T-helper 2 cell treated with Interferon-gamma antibody and Interleukin-4, amounts not matched to agents 5 μg/mL and 100 μg/mL, for 36 hours (primary cell): ENCODE measurements around the gene RAB10.
A peak's percentile ranks its signal among the peaks of the same experiment; 100 is the strongest.
"Not testable (repeated sequence)": the region's sequence is repeated elsewhere in the genome, so short reads cannot be mapped to it uniquely, and the experiment has no call there.

Source experiments
- DNase-seq: peaks from one replicate; pipeline ENCODE4 v3.0.0; 2021; ENCODE audit warnings: low spot score
- H3K27ac Mint-ChIP-seq: one replicate; pipeline ENCODE4 v1.8.0; 2021; ENCODE audit warnings: mild to moderate bottlenecking, mixed read lengths
- H3K27me3 Mint-ChIP-seq: one replicate; pipeline ENCODE4 v1.8.0; 2021; ENCODE audit warnings: low read depth, mixed read lengths
- H3K36me3 Mint-ChIP-seq: one replicate; pipeline ENCODE4 v1.8.0; 2021; ENCODE audit warnings: low read depth, mixed read lengths
- H3K4me1 Mint-ChIP-seq: one replicate; pipeline ENCODE4 v1.8.0; 2021; ENCODE audit warnings: low read depth, mixed read lengths
- H3K4me3 Mint-ChIP-seq: one replicate; pipeline ENCODE4 v1.8.0; 2022; ENCODE audit warnings: mild to moderate bottlenecking, moderate library complexity, mixed read lengths
- H3K9me3 Mint-ChIP-seq: one replicate; pipeline ENCODE4 v1.8.0; 2021; ENCODE audit warnings: mixed read lengths

Gene RAB10

DNA sequence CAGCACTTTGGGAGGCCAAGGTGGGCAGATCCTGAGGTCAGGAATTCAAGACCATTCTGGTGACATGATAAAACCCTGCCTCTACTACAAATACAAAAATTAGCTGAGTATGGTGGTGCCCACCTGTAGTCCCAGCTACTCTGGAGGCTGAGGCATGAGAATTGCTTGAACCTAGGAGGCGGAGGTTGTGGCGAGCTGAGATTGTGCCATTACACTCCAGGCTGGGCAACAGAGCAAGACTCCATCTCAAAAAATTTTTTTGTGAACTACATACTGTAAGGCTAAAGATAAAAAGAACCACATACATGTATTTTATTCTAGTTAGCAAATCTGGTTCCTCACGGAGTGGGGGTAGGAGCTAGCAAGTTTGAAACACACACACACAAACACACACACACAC, 45.1 kb downstream of the RAB10 start:
- DNase-seq, result no peak
- Mint-ChIP-seq H3K27me3 (no peaks in the 10 kb centered on the region), H3K36me3 (peaks cover 43% of the 10 kb centered on the region), H3K4me1 (peaks cover 12% of the 10 kb centered on the region), H3K4me3 (no peak overlapping the region), H3K27ac (no peak overlapping the region), H3K9me3 (peaks cover 33% of the 10 kb centered on the region)

DNA sequence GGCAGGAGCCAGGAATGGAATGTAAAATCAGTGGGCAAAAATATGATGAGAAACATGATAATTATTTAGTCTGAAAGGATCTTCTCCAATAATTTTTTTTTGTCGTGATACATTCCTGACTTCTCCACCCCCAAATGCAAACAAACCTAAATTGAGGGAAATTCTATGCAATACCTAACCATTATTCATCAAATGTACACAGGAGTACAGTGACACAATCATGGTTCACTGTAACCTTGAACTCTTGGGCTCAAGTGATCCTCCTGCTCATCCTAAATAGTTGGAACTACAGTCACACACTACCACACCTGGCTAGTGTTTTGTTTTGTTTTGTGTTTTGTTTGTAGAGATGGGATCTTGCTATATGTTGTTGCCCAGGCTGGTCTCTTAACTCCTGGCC, 46.5 kb downstream of the RAB10 start:
- DNase-seq, result no peak
- Mint-ChIP-seq H3K4me1 (peaks cover 8% of the 10 kb centered on the region), H3K36me3 (peaks cover 48% of the 10 kb centered on the region), H3K27me3 (no peaks in the 10 kb centered on the region), H3K4me3 (no peak overlapping the region), H3K9me3 (peaks cover 37% of the 10 kb centered on the region), H3K27ac (no peak overlapping the region)

DNA sequence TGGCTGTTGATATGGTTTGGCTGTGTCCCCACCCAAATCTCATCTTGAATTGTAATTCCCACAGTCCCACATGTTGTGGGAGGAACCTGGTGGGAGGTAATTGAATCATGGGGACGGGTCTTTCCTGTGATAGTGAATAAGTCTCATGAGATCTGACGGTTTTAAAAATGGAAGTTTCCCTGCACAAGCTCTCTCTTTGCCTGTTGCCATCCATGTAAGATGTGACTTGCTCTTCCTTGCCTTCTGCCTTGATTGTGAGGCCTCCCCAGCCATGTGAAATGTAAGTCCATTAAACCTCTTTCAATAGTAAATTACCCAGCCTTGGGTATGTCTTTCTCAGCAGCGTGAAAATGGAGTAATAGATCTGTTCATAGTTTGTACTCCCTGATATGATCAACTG, 47.0 kb downstream of the RAB10 start:
- not testable (repeated sequence) for H3K4me1 Mint-ChIP-seq, H3K27ac Mint-ChIP-seq, H3K4me3 Mint-ChIP-seq, DNase-seq, H3K27me3 Mint-ChIP-seq
- H3K36me3 Mint-ChIP-seq, result peaks cover 50% of the 10 kb centered on the region
- peaks cover 37% of the 10 kb centered on the region for H3K9me3 Mint-ChIP-seq

DNA sequence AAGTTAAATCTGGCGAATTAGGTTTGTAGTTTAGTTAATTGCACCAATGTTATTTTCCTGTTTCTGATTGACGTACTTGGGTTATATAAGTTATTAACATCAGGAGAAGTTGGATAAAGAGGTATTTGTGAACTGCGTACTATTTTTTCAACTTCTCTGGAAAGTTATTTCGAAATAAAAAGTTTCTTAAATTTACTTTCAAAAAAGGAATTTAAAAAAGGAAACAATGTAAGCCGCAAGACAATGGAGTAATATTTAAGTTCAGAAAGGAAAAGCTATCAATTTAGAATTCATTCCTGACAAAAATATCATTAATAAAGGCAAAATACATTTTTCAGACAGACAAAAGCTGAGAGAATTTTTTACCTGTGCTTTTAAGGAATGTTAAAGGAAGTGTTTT, 47.7 kb downstream of the RAB10 start:
- Mint-ChIP-seq H3K9me3 (peaks cover 37% of the 10 kb centered on the region), H3K27me3 (no peaks in the 10 kb centered on the region), H3K36me3 (peaks cover 54% of the 10 kb centered on the region), H3K4me3 (no peak overlapping the region), H3K4me1 (peaks cover 12% of the 10 kb centered on the region), H3K27ac (no peak overlapping the region)
- no peak for DNase-seq

DNA sequence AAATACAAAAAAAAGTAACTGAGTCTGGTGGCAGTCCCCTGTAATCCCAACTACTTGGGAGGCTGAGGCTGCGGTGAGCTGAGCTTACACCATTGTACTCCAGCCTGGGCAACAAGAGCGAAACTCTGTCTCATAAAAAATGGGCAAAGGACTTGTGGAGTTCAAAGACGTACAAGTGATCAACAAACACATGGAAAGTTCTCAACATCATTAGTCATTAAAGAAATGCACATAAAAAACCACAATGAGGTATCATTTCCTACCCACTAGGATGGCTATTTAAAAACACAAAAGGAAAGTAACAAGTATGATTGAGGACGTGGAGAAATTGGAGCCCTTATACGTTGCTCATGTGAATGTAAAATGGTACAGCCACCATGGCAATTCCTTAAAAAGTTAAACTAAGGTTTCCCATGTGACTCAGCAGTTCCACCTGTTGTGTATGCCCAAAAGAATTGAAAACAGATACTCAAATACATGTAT, 52.3 kb downstream of the RAB10 start:
- no peaks in the 10 kb centered on the region for H3K27me3 Mint-ChIP-seq
- H3K4me1 Mint-ChIP-seq, result peaks cover 28% of the 10 kb centered on the region
- H3K9me3 Mint-ChIP-seq, result peaks cover 14% of the 10 kb centered on the region
- peaks cover 31% of the 10 kb centered on the region for H3K36me3 Mint-ChIP-seq
- peak overlapping the region; percentile 77 for H3K27ac Mint-ChIP-seq
- no peak overlapping the region for H3K4me3 Mint-ChIP-seq
- no peak for DNase-seq

DNA sequence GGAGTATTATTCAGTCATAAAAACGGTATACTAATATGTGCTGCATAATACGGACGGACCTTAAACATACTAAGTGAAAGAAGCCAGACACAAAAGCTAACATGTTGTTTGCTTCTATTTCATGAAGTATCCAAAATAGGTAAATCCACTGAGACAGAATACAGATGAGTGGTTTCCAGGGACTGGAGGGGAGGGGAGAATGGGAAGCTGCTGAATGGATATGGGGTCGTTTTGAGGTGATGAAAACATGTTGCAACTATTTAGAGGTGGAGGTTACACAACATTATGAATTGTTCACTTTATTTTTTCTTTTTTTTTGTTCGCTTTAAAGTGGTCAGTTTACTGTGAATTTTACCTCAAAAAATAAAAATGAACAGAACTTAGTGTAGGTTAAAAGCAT, 52.9 kb downstream of the RAB10 start:
- peaks cover 31% of the 10 kb centered on the region for H3K36me3 Mint-ChIP-seq
- H3K4me1 Mint-ChIP-seq, result peaks cover 32% of the 10 kb centered on the region
- H3K4me3 Mint-ChIP-seq, result no peak overlapping the region
- peaks cover 9% of the 10 kb centered on the region for H3K9me3 Mint-ChIP-seq
- DNase-seq, result no peak
- no peaks in the 10 kb centered on the region for H3K27me3 Mint-ChIP-seq
- peak overlapping the region; percentile 77 for H3K27ac Mint-ChIP-seq

DNA sequence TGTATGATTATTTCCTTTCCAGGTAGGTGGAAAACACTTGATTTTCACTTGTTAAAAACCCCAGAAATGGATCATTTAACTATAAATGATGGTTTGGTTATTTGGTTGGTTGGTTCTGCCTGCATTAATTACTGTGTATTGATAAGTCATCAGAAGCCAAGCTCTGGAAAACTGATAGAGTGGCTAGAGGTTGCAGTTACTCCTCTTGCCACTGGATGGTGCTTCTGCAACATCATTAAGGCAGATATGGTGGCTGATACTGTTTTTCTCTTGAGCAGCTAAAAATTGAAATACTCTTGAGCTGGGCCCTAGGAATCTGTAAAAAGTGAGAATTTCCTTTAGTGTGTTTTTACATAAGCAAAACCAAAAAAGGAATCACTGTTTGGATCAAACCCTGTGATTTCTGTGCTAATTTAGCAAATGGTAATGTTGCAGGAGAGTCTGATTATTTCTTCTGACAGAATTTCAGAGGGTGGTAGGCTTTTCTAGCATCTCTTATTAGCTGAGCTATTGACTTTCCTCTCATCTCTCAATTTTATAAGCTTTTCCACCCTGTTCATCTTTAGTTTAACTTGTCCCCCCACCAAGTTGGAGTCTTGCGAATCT, 54.3 kb downstream of the RAB10 start:
- no peak for DNase-seq
- no peak overlapping the region for H3K27ac Mint-ChIP-seq
- H3K4me3 Mint-ChIP-seq, result no peak overlapping the region
- H3K36me3 Mint-ChIP-seq, result peaks cover 25% of the 10 kb centered on the region
- peaks cover 38% of the 10 kb centered on the region for H3K4me1 Mint-ChIP-seq
- H3K27me3 Mint-ChIP-seq, result no peaks in the 10 kb centered on the region
- peaks cover 5% of the 10 kb centered on the region for H3K9me3 Mint-ChIP-seq

DNA sequence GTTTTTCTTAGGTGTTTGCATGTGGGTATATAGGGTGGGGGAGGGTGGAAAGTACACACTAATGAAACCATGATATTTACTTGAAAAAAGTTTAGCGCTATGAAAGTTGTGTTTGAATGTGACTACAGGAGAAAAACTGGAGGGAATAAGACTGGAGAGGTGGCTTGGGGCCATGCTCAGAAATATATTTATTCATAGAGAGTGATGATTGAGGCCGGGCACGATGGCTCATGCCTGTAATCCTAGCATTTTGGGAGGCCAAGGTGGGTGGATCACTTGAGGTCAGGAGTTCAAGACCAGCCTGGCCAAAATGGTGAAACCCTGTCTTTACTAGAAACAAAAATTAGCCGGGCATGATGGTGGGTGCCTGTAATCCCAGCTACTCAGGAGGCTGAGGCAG, 55.0 kb downstream of the RAB10 start:
- H3K4me1 Mint-ChIP-seq, result peaks cover 38% of the 10 kb centered on the region
- peaks cover 27% of the 10 kb centered on the region for H3K36me3 Mint-ChIP-seq
- not testable (repeated sequence) for H3K4me3 Mint-ChIP-seq, DNase-seq, H3K9me3 Mint-ChIP-seq, H3K27me3 Mint-ChIP-seq, H3K27ac Mint-ChIP-seq

DNA sequence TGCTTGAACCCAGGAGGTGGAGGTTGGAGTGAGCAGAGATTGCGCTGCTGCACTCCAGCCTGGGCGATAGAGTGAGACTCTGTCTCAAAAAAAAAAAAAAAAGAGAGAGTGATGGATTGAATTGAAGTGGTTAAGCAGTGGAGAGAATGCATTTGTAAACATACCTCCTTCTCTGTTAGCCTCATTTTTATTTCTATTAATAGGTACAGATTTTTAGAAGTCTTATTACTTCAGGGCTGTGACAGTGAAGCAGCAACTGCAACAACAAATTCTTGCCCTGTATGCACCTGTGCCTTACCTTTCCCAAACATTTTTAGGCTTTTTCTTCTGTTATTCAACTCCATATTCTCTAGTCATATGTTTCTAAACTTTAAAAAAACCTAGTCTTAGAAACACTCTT, 55.5 kb downstream of the RAB10 start:
- no peak overlapping the region for H3K4me3 Mint-ChIP-seq
- no peaks in the 10 kb centered on the region for H3K9me3 Mint-ChIP-seq
- H3K4me1 Mint-ChIP-seq, result peaks cover 38% of the 10 kb centered on the region
- DNase-seq, result no peak
- no peaks in the 10 kb centered on the region for H3K27me3 Mint-ChIP-seq
- peaks cover 25% of the 10 kb centered on the region for H3K36me3 Mint-ChIP-seq
- no peak overlapping the region for H3K27ac Mint-ChIP-seq

DNA sequence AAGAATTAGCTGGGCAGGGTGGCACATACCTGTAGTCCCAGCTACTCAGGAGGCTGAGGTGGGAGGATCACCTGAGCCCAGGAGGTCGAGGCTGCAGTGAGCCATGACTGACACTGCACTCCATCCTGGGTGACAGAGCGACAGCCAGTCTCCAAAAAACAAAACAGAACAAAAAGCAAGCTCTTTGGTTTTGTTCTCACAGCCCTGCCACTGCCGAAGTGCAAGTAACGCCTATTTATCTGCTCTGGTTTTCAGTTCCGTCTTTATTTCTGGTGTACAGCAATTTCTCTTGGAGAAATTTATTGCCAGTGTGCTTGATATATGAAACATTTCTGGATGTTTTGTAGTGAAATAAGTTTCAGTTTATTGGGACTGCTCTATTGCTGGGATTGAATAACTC, 61.9 kb downstream of the RAB10 start:
- H3K4me3 Mint-ChIP-seq, result no peak overlapping the region
- H3K4me1 Mint-ChIP-seq, result peaks cover 22% of the 10 kb centered on the region
- no peak overlapping the region for H3K27ac Mint-ChIP-seq
- no peak for DNase-seq
- H3K36me3 Mint-ChIP-seq, result peaks cover 33% of the 10 kb centered on the region
- H3K9me3 Mint-ChIP-seq, result no peaks in the 10 kb centered on the region
- H3K27me3 Mint-ChIP-seq, result no peaks in the 10 kb centered on the region

DNA sequence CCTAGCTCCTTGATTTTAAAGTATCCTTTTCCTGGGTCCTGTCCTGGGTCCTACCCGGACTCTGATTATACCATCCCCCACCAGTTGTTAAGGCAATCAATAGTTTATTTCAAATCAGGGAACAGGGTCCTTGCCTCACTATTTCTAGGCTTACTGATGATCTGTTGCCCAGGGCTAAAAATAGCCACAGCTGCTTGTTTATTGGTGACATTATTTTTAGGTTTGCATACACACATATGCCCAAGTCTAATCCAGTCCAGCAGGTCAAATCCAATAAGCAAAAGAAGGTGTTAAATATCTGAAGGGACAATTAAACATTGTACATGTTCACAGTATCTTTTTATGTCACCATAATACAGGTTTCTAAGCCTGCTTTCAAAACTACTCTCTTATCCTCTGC, 66.0 kb downstream of the RAB10 start:
- Mint-ChIP-seq H3K4me1 (peaks cover 10% of the 10 kb centered on the region), H3K4me3 (no peak overlapping the region), H3K27me3 (no peaks in the 10 kb centered on the region), H3K9me3 (peaks cover 4% of the 10 kb centered on the region), H3K27ac (no peak overlapping the region), H3K36me3 (peaks cover 48% of the 10 kb centered on the region)
- no peak for DNase-seq

DNA sequence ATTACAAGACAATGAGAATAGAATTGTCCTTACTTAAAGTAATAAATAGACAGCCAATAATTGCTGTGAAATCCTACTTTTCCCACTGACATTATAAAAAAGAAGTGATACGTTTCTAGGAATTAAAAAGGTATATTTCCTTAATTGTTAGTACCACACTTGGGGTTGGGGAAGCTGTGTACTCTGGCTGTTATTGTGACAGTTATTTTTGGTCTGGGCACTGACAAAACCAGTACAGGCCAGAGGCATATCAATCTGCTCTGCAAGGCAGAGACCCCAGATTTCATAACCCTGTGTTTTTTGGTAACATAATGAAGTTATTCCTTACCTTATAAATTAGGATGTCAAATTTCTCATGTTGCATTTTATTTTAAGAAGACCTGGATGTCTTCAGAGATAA, 66.5 kb downstream of the RAB10 start:
- peaks cover 10% of the 10 kb centered on the region for H3K4me1 Mint-ChIP-seq

DNA sequence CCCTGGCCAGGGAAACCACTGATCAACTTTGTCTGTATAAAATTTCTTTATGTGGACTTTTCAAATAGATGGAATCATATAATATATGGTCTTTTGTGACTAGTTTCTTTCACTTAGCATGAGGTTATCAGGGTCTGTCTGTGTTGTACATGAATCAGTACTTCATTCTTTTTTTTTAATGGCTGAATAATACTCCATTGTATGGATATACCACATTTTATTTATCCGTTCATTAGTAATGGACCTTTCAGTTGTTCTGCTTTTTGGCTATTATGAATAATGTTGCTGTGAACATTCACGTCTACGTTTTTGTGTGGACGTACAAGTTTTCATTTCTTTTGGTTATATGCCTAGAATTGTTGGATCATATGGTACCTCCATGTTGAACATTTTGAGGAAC, 69.9 kb downstream of the RAB10 start:
- Mint-ChIP-seq H3K27ac (no peak overlapping the region), H3K9me3 (peaks cover 4% of the 10 kb centered on the region), H3K4me3 (no peak overlapping the region), H3K27me3 (no peaks in the 10 kb centered on the region), H3K4me1 (peaks cover 13% of the 10 kb centered on the region), H3K36me3 (peaks cover 45% of the 10 kb centered on the region)
- DNase-seq, result no peak

More for the DNA sequence above, 66.5 kb downstream of the RAB10 start:
- Mint-ChIP-seq H3K27me3 (no peaks in the 10 kb centered on the region), H3K27ac (no peak overlapping the region), H3K36me3 (peaks cover 52% of the 10 kb centered on the region), H3K4me3 (no peak overlapping the region), H3K9me3 (peaks cover 4% of the 10 kb centered on the region)
- no peak for DNase-seq

DNA sequence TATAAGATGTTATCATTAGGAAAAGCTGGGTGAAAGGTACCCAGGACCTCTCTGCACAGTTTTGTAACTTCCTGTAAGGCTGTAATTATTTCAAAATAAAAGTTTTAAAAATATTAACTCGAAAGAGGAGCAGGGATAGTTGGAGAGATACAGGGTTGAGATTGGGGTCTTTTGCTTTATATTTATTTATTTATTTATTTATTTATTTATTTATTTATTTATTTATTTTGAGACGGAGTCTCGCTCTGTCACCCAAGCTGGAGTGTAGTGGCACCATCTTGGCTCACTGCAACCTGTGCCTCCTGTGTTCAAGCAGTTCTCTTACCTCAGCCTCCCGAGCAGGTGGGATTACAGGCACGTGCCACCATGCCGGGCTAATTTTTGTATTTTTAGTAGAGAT, 74.8 kb downstream of the RAB10 start:
- not testable (repeated sequence) for H3K27me3 Mint-ChIP-seq, DNase-seq, H3K27ac Mint-ChIP-seq, H3K4me3 Mint-ChIP-seq, H3K9me3 Mint-ChIP-seq
- H3K4me1 Mint-ChIP-seq, result peaks cover 15% of the 10 kb centered on the region
- peaks cover 34% of the 10 kb centered on the region for H3K36me3 Mint-ChIP-seq

DNA sequence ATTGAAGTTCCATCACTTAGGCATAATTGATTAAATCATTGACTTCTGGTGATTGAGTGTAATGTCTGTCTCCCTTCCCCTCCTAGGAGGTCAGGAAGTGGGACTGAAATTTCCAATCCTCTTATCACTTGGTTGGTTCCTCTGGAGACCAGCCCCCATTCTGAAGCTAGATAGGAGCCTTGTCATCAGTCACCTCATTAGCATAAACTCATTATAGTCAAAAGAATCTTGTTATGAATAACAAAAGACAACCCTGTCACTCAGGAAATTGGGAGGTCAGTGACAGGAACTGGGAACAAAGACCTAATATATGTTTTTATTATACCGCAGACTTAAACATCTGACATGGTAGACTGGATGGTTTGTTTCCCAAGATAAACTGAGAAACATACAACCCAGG, 78.3 kb downstream of the RAB10 start:
- DNase-seq, result no peak
- Mint-ChIP-seq H3K4me3 (no peak overlapping the region), H3K4me1 (peaks cover 16% of the 10 kb centered on the region), H3K27ac (no peak overlapping the region), H3K27me3 (no peaks in the 10 kb centered on the region), H3K36me3 (peaks cover 24% of the 10 kb centered on the region), H3K9me3 (no peaks in the 10 kb centered on the region)
